Testis (tissue), 3 donors: Measurements from ENCODE around the gene PFKFB4. TPM values are rescaled to one million over a fixed set of nuclear protein-coding genes. Genes with fewer than 3 reads are reported as not detected.

ENCODE experiments used
- DNase-seq: peaks from one replicate; pipeline ENCODE4 v3.0.0-alpha.2; 2019
- H3K27ac ChIP-seq, 2 donors: fragments of 200-600 bp; sonication (generic); one replicate each; pipeline ENCODE4 v1.5.1; 2019
- H3K27me3 ChIP-seq: fragments of 200-600 bp; sonication (generic); one replicate; pipeline ENCODE4 v1.5.1; 2019
- H3K36me3 ChIP-seq: fragments of 200-600 bp; sonication (generic); one replicate; pipeline ENCODE4 v1.5.1; 2017; ENCODE audit warnings: low read depth; ENCODE audit errors: missing control alignments
- H3K4me1 ChIP-seq: fragments of 200-600 bp; sonication (generic); one replicate; pipeline ENCODE4 v1.5.1; 2019
- H3K4me3 ChIP-seq, 2 donors: fragments of 200-600 bp; sonication (generic); one replicate each; pipeline ENCODE4 v1.5.1; 2017 to 2019
- H3K9me3 ChIP-seq: fragments of 200-600 bp; sonication (generic); one replicate; pipeline ENCODE4 v1.5.1; 2017
- CTCF ChIP-seq, 3 experiments: fragments of 450-650 bp in 2 of 3; fragments of 200-600 bp in 1 of 3; sonication (generic) in 1 of 3; IDR thresholded peaks; one replicate each; pipeline ENCODE4 v1.5.1; 2016 to 2019; ENCODE audit warnings: antibody characterized with exemption in 3 of 3, mild to moderate bottlenecking in 2 of 3, moderate library complexity in 1 of 3
- POLR2A ChIP-seq: fragments of 450-650 bp; IDR thresholded peaks from one replicate; pipeline ENCODE4 v1.6.1; 2017; ENCODE audit warnings: antibody characterized with exemption, mild to moderate bottlenecking, moderate library complexity
- WGBS, 2 donors: methylation state at CpG; one replicate each; pipeline ENCODE4 v1.1.5; 2018; 5-methylcytosine and 5-hydroxymethylcytosine counted together
- intact Hi-C: fragments of 100-400 bp; cut with DNase I; formaldehyde crosslinking; loops from one replicate; pipeline ENCODE4 v1.15.1; 2023; ENCODE audit warnings: low total_unique reads
- polyA plus RNA-seq: library from polyadenylated mRNA; stranded (reverse); fragments of 350-450 nt; fragmentation: Illumina TruSeq; extraction: RNeasy Lipid Tissue Mini Kit (QIAGEN cat#74804); gene quantifications from one replicate; pipeline ENCODE4 v1.2.3, GENCODE V29; 2014; ENCODE audit warnings: low read depth, low replicate concordance; ENCODE audit not compliant: insufficient read depth
- total RNA-seq, 2 donors: library from RNA; depleted of rRNA; stranded (reverse); fragments of >200 nt; gene quantifications; one replicate each; pipeline ENCODE4 v1.2.3, GENCODE V29; 2016

Gene PFKFB4
- total and polyA plus RNA-seq, 3 donors from 2014 or later = 57.3 to 136 (median 134) TPM

GRCh38 chr3:48478626-48479555 lies 77.7 kb downstream of the PFKFB4 start:
- Histone ChIP-seq H3K36me3 (no peaks in the 10 kb centered on the region), H3K27ac (no peak overlapping the region), H3K4me3 (no peak overlapping the region), H3K4me1 (no peaks in the 10 kb centered on the region), H3K27me3 (no peaks in the 10 kb centered on the region), H3K9me3 (no peaks in the 10 kb centered on the region)
- TF ChIP-seq POLR2A (no peak), CTCF (IDR thresholded peaks at IDR 0.05) (no peak)
- WGBS, 2 donors = 85 to 93% methylated on average over 17 to 19 of the region's 19 CpGs
- DNase-seq = no peak
- intact Hi-C loops = no loop called here

GRCh38 chr3:48477959-48478520 lies 78.6 kb downstream of the PFKFB4 start:
- intact Hi-C loops = no loop called here
- 86 to 90% methylated on average over 7 to 9 of the region's 9 CpGs for WGBS, 2 donors
- no peak for DNase-seq
- H3K36me3 ChIP-seq = no peaks in the 10 kb centered on the region
- H3K27me3 ChIP-seq = no peaks in the 10 kb centered on the region
- no peak for TF ChIP-seq CTCF (IDR thresholded peaks at IDR 0.05)
- no peak for TF ChIP-seq POLR2A
- H3K9me3 ChIP-seq = no peaks in the 10 kb centered on the region
- peaks cover 5% of the 10 kb centered on the region for H3K4me1 ChIP-seq
- H3K4me3 ChIP-seq = no peak overlapping the region
- H3K27ac ChIP-seq = no peak overlapping the region

GRCh38 chr3:48476426-48477053 lies 80.1 kb downstream of the PFKFB4 start:
- no peak for DNase-seq
- H3K36me3 ChIP-seq = no peaks in the 10 kb centered on the region
- intact Hi-C loops = no loop called here
- no peak overlapping the region for H3K27ac ChIP-seq
- TF ChIP-seq CTCF (IDR thresholded peaks at IDR 0.05) (no peak), POLR2A (no peak)
- no peak overlapping the region for H3K4me3 ChIP-seq
- WGBS, 2 donors = 85 to 91% methylated on average over 9 of the region's 9 CpGs
- H3K27me3 ChIP-seq = no peaks in the 10 kb centered on the region
- no peaks in the 10 kb centered on the region for H3K9me3 ChIP-seq
- H3K4me1 ChIP-seq = peaks cover 14% of the 10 kb centered on the region

- peaks cover 19% of the 10 kb centered on the region for H3K4me1 ChIP-seq
- intact Hi-C loops = no loop called here
- H3K27ac ChIP-seq = no peak overlapping the region
- 85% methylated on average over 7 to 11 of the region's 11 CpGs for whole genome bisulfite sequencing, 2 donors
- no peak for DNase-seq
- H3K9me3 ChIP-seq = no peaks in the 10 kb centered on the region
- no peak overlapping the region for H3K4me3 ChIP-seq
- TF ChIP-seq CTCF (IDR thresholded peaks at IDR 0.05) (no peak), POLR2A (no peak)
- H3K36me3 ChIP-seq = no peaks in the 10 kb centered on the region
- no peaks in the 10 kb centered on the region for H3K27me3 ChIP-seq
Observed at GRCh38 chr3:48475188-48475587, 81.4 kb downstream of the PFKFB4 start.
